Lower leg skin (tissue), 4 donors: ENCODE results near the gene DLG5. TPM values are rescaled to one million over a fixed set of nuclear protein-coding genes. Genes with fewer than 3 reads are reported as not detected.

ENCODE experiments used
- DNase-seq, 2 donors: peaks; one replicate each; pipeline ENCODE4 v3.0.0-alpha.2; 2019; ENCODE audit warnings: low spot score in 2 of 2
- H3K4me3 ChIP-seq: fragments of 200-600 bp; sonication (generic); 2 replicates; pipeline ENCODE4 v1.5.1; 2017; ENCODE audit warnings: mild to moderate bottlenecking, low read depth; ENCODE audit not compliant: poor library complexity, severe bottlenecking
- CTCF ChIP-seq, 3 donors: fragments of 450-650 bp; IDR thresholded peaks; one replicate each; pipeline ENCODE4 v1.5.1; 2016; ENCODE audit warnings: antibody characterized with exemption in 3 of 3, mild to moderate bottlenecking in 3 of 3, moderate library complexity in 2 of 3
- POLR2A ChIP-seq, 2 donors: fragments of 450-650 bp; IDR thresholded peaks; one replicate each; pipeline ENCODE4 v1.6.1; 2016 to 2017; ENCODE audit warnings: antibody characterized with exemption in 2 of 2, mild to moderate bottlenecking in 1 of 2, moderate library complexity in 1 of 2
- WGBS, 2 donors: methylation state at CpG; one replicate each; pipeline ENCODE4 v1.1.5; 2018; 5-methylcytosine and 5-hydroxymethylcytosine counted together
- intact Hi-C: fragments of 100-400 bp; cut with DNase I; formaldehyde crosslinking; loops from one replicate; pipeline ENCODE4 v1.15.0; 2023; ENCODE audit warnings: low total_unique reads
- total RNA-seq, 4 donors: library from RNA; depleted of rRNA; stranded (reverse); fragments of >200 nt; gene quantifications; one replicate each; pipeline ENCODE4 v1.1.0, GENCODE V29; 2016

The DLG5 gene
- total RNA-seq, 4 donors from 2014 or later, result 91.9 to 165 (median 103) TPM

GRCh38 chr10:77886795-77887355 lies 39.7 kb downstream of the DLG5 start:
- intact Hi-C loops, result loop anchor here (1.0 kb wide), 1 partner anchor 36 kb away; no protein-coding TSS in a partner anchor
- no peak overlapping the region for H3K4me3 ChIP-seq
- no peak for TF ChIP-seq POLR2A (IDR thresholded peaks at IDR 0.05)
- TF ChIP-seq CTCF (IDR thresholded peaks at IDR 0.05), result no peak
- no peak for DNase-seq
- WGBS, 2 donors, result 79 to 85% methylated on average over 4 of the region's 4 CpGs

DNA sequence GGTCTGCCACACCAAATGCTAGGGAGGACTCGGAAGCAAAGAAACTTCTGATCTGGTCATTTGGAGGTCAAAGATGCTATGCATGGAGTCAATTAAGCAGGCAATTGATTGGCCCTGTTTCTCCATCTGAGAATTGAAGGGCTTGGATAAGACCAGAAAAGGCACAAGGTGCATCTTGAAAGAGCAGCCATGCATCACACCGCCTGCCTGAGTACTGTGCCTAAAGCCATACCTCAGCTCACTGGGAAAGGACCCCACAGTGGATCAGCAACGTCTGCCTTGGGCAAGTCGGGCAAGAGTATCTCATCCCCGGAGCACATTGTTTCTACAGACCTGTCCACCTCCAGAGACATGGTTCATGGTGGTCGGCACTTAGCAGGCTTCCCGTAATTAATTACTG lies 42.4 kb downstream of the DLG5 start:
- WGBS, 2 donors, result 81 to 90% methylated on average over 7 of the region's 7 CpGs

DNA sequence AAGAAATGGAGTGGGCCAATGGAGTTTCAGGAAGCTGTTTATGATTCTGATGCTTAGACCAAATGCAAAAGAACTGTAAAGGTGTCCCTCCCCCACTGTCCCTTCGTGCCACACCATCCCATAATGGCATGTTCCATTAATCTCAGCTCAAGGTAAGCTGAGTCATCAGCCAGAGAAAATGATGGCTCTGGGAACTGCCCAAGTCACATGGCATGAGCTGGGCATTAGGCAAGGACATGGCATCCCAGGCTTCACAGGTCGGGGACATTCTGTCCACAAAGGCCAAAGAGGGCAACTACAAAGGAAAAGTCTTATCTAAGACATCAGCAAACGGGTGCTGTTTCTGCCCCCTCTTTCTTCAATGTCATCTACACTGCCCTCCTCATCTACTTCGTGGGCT lies 44.9 kb downstream of the DLG5 start:
- WGBS, 2 donors, result 76 to 84% methylated on average over 4 of the region's 4 CpGs
- intact Hi-C loops, result no loop called here
- H3K4me3 ChIP-seq, result no peak overlapping the region
- TF ChIP-seq CTCF (IDR thresholded peaks at IDR 0.05) (no peak), POLR2A (IDR thresholded peaks at IDR 0.05) (no peak)
- DNase-seq, result no peak

More for the DNA sequence above, 42.4 kb downstream of the DLG5 start:
- intact Hi-C loops, result no loop called here
- TF ChIP-seq CTCF (IDR thresholded peaks at IDR 0.05) (no peak), POLR2A (IDR thresholded peaks at IDR 0.05) (no peak)
- no peak for DNase-seq
- H3K4me3 ChIP-seq, result no peak overlapping the region

GRCh38 chr10:77881222-77881621 lies 45.3 kb downstream of the DLG5 start:
- H3K4me3 ChIP-seq, result no peak overlapping the region
- no peak for TF ChIP-seq POLR2A (IDR thresholded peaks at IDR 0.05)
- no peak for TF ChIP-seq CTCF (IDR thresholded peaks at IDR 0.05)
- intact Hi-C loops, result no loop called here
- DNase-seq, result no peak
- WGBS, 2 donors, result 80 to 83% methylated on average over 3 of the region's 3 CpGs

DNA sequence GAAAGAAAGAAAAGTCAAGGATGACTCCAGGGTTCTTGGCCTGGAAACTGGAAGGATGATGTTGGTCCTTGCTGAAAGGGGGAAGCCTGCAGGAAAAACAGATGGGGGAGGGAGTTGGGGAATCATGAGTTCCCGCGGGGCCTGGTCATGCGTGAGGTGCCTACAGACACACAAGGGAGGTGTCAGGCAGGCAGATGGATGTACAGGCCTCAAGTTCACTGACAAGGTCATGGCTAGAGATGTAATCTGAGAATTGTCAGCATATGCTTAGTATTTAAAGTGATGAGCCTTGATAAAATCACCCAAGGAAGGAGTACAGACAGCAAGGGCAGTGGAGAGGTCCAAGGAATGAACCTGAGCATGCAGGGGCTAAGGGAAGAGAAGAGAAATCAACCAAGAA lies 46.8 kb downstream of the DLG5 start:
- TF ChIP-seq CTCF (IDR thresholded peaks at IDR 0.05) (no peak), POLR2A (IDR thresholded peaks at IDR 0.05) (no peak)
- DNase-seq, result no peak
- 87% methylated on average over 3 of the region's 3 CpGs for WGBS, 2 donors
- intact Hi-C loops, result no loop called here
- no peak overlapping the region for H3K4me3 ChIP-seq

DNA sequence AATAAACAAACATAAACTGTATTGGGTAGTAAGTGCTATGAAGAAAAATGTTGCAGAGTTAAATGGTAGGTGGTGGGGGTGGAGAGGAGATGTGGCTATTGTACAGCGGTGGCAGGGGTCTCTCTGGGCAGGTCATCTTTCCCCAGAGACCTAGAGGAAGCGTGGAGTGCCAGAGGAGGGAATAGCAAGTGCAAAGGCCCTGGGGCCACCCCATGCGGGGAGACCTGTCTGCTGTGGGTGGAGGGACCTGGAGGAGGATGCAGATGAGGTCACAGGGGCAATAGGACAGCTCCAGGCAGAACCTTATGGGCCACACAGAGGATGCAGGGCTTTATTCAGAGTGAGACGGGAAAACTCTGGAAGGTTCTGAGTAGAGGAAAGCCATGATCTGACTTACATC lies 47.5 kb downstream of the DLG5 start:
- no peak for TF ChIP-seq CTCF (IDR thresholded peaks at IDR 0.05)
- no peak for TF ChIP-seq POLR2A (IDR thresholded peaks at IDR 0.05)
- DNase-seq, result no peak
- H3K4me3 ChIP-seq, result no peak overlapping the region
- WGBS, 2 donors, result 90 to 96% methylated on average over 4 of the region's 4 CpGs
- intact Hi-C loops, result no loop called here
